K562 (cell line): Measurements from ENCODE around the gene P2RY14. TPM values are rescaled to one million over a fixed set of nuclear protein-coding genes. Genes with fewer than 3 reads are reported as not detected.

Source experiments
- ATAC-seq: fragments of 200-7000 bp; cut with Tn5 transposase; 3 replicates; pipeline ENCODE4 v1.9.1; 2020; ENCODE audit warnings: moderate library complexity
- BruUV-seq: library from RNA; stranded (reverse); fragments of 400-500 nt; replicated peaks from 2 replicates; lab custom pipeline; 2021; lab: Mats Ljungman, UMichigan
- CTCF ChIA-PET: fragments of 300-600 bp; formaldehyde crosslinking; extraction: SDS; loops from one replicate; lab custom pipeline; 2021; ENCODE audit warnings: low intra/inter-chr PET ratio; lab: Yijun Ruan, JAX
- POLR2A ChIA-PET: fragments of 300-600, 350-650 bp; sonication (Branson Sonifier 250); formaldehyde crosslinking; extraction: SDS; loops from one replicate; lab custom pipeline; 2021; ENCODE audit warnings: antibody characterized with exemption, inconsistent platforms; lab: Yijun Ruan, JAX
- DNase-seq, 4 experiments: peaks; one replicate each; pipeline versions ENCODE4 v3.0.0 to v3.0.0-alpha.2; 2011 to 2018; ENCODE audit warnings: low spot score in 3 of 4, mixed read lengths in 3 of 4; ENCODE audit errors: extremely low read depth in 1 of 4
- FAIRE-seq: peaks from 2 replicates; lab custom pipeline; 2011; peaks lifted over from hg19 to GRCh38; lab: Jason Lieb, UNC
- H2AFZ ChIP-seq: 2 replicates; pipeline ENCODE4 v1.6.0; 2011; ENCODE audit warnings: low read depth, low read length, control low read depth, inconsistent platforms
- H3K27ac ChIP-seq: fragments of 200-600 bp; 3 replicates; pipeline ENCODE4 v1.8.0; 2011; ENCODE audit warnings: low read depth, mild to moderate bottlenecking, control low read depth, inconsistent platforms, low read length, moderate library complexity, mixed read lengths; ENCODE audit errors: extremely low read depth
- H3K27me3 ChIP-seq, 2 experiments: fragments of 300-600 bp in 1 of 2; 2 replicates in 1 of 2; 3 replicates in 1 of 2; pipeline versions ENCODE4 v1.6.0 to v1.8.0; 2011; ENCODE audit warnings: inconsistent platforms in 2 of 2, low read length in 2 of 2, mild to moderate bottlenecking in 1 of 2, mixed read lengths in 1 of 2, moderate library complexity in 1 of 2; ENCODE audit not compliant: control insufficient read depth in 2 of 2, insufficient read depth in 2 of 2
- H3K36me3 ChIP-seq: fragments of 300-600 bp; 3 replicates; pipeline ENCODE4 v1.8.0; 2011; ENCODE audit warnings: mild to moderate bottlenecking, low read length, inconsistent platforms; ENCODE audit not compliant: control insufficient read depth, insufficient read depth
- H3K4me1 ChIP-seq, 2 experiments: fragments of 200-600 bp in 1 of 2; replicated peaks in 1 of 2; 2 replicates in 1 of 2; 3 replicates in 1 of 2; pipeline versions ENCODE4 v1.5.1 to v1.8.0; 2011; ENCODE audit warnings: inconsistent platforms in 2 of 2, low read length in 2 of 2, mild to moderate bottlenecking in 1 of 2, mixed read lengths in 1 of 2, moderate library complexity in 1 of 2; ENCODE audit not compliant: control insufficient read depth in 2 of 2, insufficient read depth in 2 of 2
- H3K4me2 ChIP-seq: 2 replicates; pipeline ENCODE4 v1.6.1; 2011; ENCODE audit warnings: low read length, control low read depth, inconsistent platforms, mixed read lengths; ENCODE audit not compliant: insufficient read depth
- H3K4me3 ChIP-seq: fragments of 200-600 bp; sonication (generic), shearing (Covaris generic); 2 replicates; pipeline ENCODE4 v1.5.1; 2016; ENCODE audit warnings: control low read depth, inconsistent platforms
- H3K79me2 ChIP-seq: fragments of 200-600 bp; 3 replicates; pipeline ENCODE4 v1.8.0; 2011; ENCODE audit warnings: low read length, inconsistent platforms; ENCODE audit not compliant: control insufficient read depth, insufficient read depth
- H3K9ac ChIP-seq, 2 experiments: 2 replicates each; pipeline versions ENCODE4 v1.6.0 to v1.6.1; 2011; ENCODE audit warnings: low read depth in 2 of 2, low read length in 2 of 2, control low read depth in 1 of 2, inconsistent platforms in 1 of 2, mild to moderate bottlenecking in 1 of 2, mixed read lengths in 1 of 2; ENCODE audit not compliant: insufficient read depth in 1 of 2
- H3K9me1 ChIP-seq: one replicate; pipeline ENCODE4 v1.6.0; 2011; ENCODE audit warnings: inconsistent platforms, mild to moderate bottlenecking, low read length, moderate library complexity; ENCODE audit not compliant: control insufficient read depth, insufficient read depth
- H3K9me3 ChIP-seq: replicated peaks from 2 replicates; pipeline ENCODE4 v1.5.1; 2011; ENCODE audit warnings: low read depth, low read length, inconsistent platforms; ENCODE audit not compliant: control insufficient read depth, insufficient read depth
- H4K20me1 ChIP-seq: replicated peaks from 2 replicates; pipeline ENCODE4 v1.6.1; 2011; ENCODE audit warnings: low read length, inconsistent platforms, mixed read lengths; ENCODE audit not compliant: control insufficient read depth, insufficient read depth
- CBX5 ChIP-seq: IDR thresholded peaks from 2 replicates; pipeline ENCODE4 v1.6.1; 2014; ENCODE audit warnings: low read depth, borderline replicate concordance
- CC2D1A ChIP-seq: fragments of 450-650 bp; IDR thresholded peaks from 2 replicates; pipeline ENCODE4 v1.6.1; 2017; ENCODE audit warnings: mild to moderate bottlenecking
- EWSR1 ChIP-seq: fragments of 450-650 bp; IDR thresholded peaks from 2 replicates; pipeline ENCODE4 v1.6.1; 2018; ENCODE audit warnings: borderline replicate concordance, mild to moderate bottlenecking, low read depth, moderate library complexity; ENCODE audit not compliant: partially characterized antibody
- FOSL1 ChIP-seq: fragments of 200-800 bp; sonication (Bioruptor generic); conservative IDR thresholded peaks from 2 replicates; pipeline ENCODE4 v1.6.1; 2016; ENCODE audit warnings: missing genetic modification characterization, missing compliant biosample characterization
- HCFC1 ChIP-seq: IDR thresholded peaks from 2 replicates; pipeline ENCODE4 v1.6.1; 2012; ENCODE audit warnings: low read depth, low read length, improper control_type of control experiment
- JUNB ChIP-seq: fragments of 450-650 bp; formaldehyde crosslinking; conservative IDR thresholded peaks from 2 replicates; pipeline ENCODE4 v1.4.0; 2020; ENCODE audit warnings: mild to moderate bottlenecking
- KAT8 ChIP-seq: fragments of 450-650 bp; IDR thresholded peaks from 2 replicates; pipeline ENCODE4 v1.6.1; 2016; ENCODE audit warnings: low read depth, mild to moderate bottlenecking
- KLF16 ChIP-seq: IDR thresholded peaks from 2 replicates; pipeline ENCODE4 v1.6.1; 2016; ENCODE audit warnings: antibody characterized with exemption
- MECOM ChIP-seq: fragments of 250-450 bp; sonication (Bioruptor Pico); IDR thresholded peaks from 2 replicates; pipeline ENCODE4 v1.8.0; 2022; ENCODE audit warnings: inconsistent platforms
- MXD1 ChIP-seq: fragments of 250-450 bp; sonication (Bioruptor Pico); IDR thresholded peaks from 2 replicates; pipeline ENCODE4 v1.8.0; 2021; ENCODE audit warnings: borderline replicate concordance, mild to moderate bottlenecking, moderate library complexity; ENCODE audit not compliant: poor library complexity, severe bottlenecking
- PATZ1 ChIP-seq: fragments of 250-450 bp; sonication (Bioruptor Pico); IDR thresholded peaks from 2 replicates; pipeline ENCODE4 v1.5.0; 2020; ENCODE audit warnings: mild to moderate bottlenecking, borderline replicate concordance
- RBM34 ChIP-seq: fragments of 200-400 bp; formaldehyde crosslinking; IDR thresholded peaks from 2 replicates; pipeline ENCODE4 v1.6.1; 2018; ENCODE audit warnings: low read length, borderline replicate concordance; ENCODE audit not compliant: insufficient read depth
- U2AF1 ChIP-seq: fragments of 200-400 bp; formaldehyde crosslinking; optimal IDR thresholded peaks from 2 replicates; pipeline ENCODE3; 2017; ENCODE audit warnings: mild to moderate bottlenecking, low read depth, low read length, moderate library complexity
- ZNF589 ChIP-seq: fragments of 200-800 bp; sonication (Bioruptor generic); IDR thresholded peaks from 2 replicates; pipeline ENCODE4 v1.6.1; 2016; ENCODE audit warnings: low read depth, missing genetic modification characterization, missing compliant biosample characterization
- WGBS: fragments of 100-300 bp; shearing (Covaris generic); methylation state at CpG from one replicate; pipeline ENCODE4 v1.1.6; 2016; ENCODE audit warnings: low coverage, mixed read lengths; ENCODE audit not compliant: insufficient coverage; ENCODE audit errors: missing lambda C conversion rate; 5-methylcytosine and 5-hydroxymethylcytosine counted together
- in situ Hi-C: fragments of 300-500 bp; cut with MboI; formaldehyde crosslinking; loops from 4 replicates; pipeline ENCODE4 v1.15.0; 2018; ENCODE audit warnings: inconsistent platforms, mixed read lengths
- intact Hi-C: fragments of 100-400 bp; cut with micrococcal nuclease; formaldehyde crosslinking; loops from 2 replicates; pipeline ENCODE4 v1.14.2; 2022
- polyA plus RNA-seq, 8 experiments: library from polyadenylated mRNA; depleted of rRNA in 4 of 8; stranded (reverse) in 5 of 8; unstranded in 3 of 8; fragments of >200 nt; fragmentation: Nextera tagmentation in 2 of 8; fragmentation: Illumina TruSeq in 1 of 8; extraction: Ambion mirVana in 2 of 8; extraction: Trizol in 1 of 8; gene quantifications; 2 replicates each; pipeline versions ENCODE4 v1.2.1 to v1.2.3, GENCODE V29; 2011 to 2014; ENCODE audit warnings: inconsistent platforms in 1 of 8, missing spikeins in 1 of 8
- total RNA-seq, 7 experiments: library from RNA; depleted of rRNA in 6 of 7; stranded (reverse); fragments of >200 nt in 6 of 7; fragmentation: Illumina TruSeq in 2 of 7; extraction: Trizol in 2 of 7; gene quantifications; 2 replicates each; pipeline versions ENCODE4 v1.2.1 to v1.2.3, GENCODE V29; 2011 to 2021; ENCODE audit warnings: low replicate concordance in 1 of 7
- TF ChIP-seq, protein P1 (sequence below), 2 experiments: fragments of 450-650 bp in 1 of 2; IDR thresholded peaks; 2 replicates each; pipeline ENCODE4 v1.6.1; 2011 to 2017; ENCODE audit warnings: low read depth in 2 of 2, antibody characterized with exemption in 1 of 2, borderline replicate concordance in 1 of 2, low read length in 1 of 2, mild to moderate bottlenecking in 1 of 2, mixed read lengths in 1 of 2; ENCODE audit not compliant: control insufficient read depth in 1 of 2
- TF ChIP-seq, protein P2 (sequence below): sonication (generic); formaldehyde crosslinking; IDR thresholded peaks from 2 replicates; pipeline ENCODE4 v1.8.0; 2022; ENCODE audit warnings: mild to moderate bottlenecking, missing genetic modification reagents

P2RY14 gene
- total and polyA plus RNA-seq, 9 of the 15 experiments (the other 6 are each of a cell fraction or from before 2014, with no cell fraction given): not detected

GRCh38 chr3:151267066-151267465, 11.3 kb downstream of the P2RY14 start:
- Histone ChIP-seq H3K9ac (no peak overlapping the region), H3K9me3 (no peaks in the 10 kb centered on the region), H3K27me3 (peaks cover 2 to 10% of the 10 kb centered on the region in 2 experiments; a peak in 3 of 5 replicates), H3K4me2 (no peak overlapping the region), H3K27ac (no peak overlapping the region), H3K79me2 (no peaks in the 10 kb centered on the region), H4K20me1 (no peaks in the 10 kb centered on the region), H3K9me1 (no peaks in the 10 kb centered on the region), H3K4me1 (no peaks in the 10 kb centered on the region), H2AFZ (no peak overlapping the region), H3K4me3 (no peak overlapping the region), H3K36me3 (no peaks in the 10 kb centered on the region)
- ChIA-PET CTCF (no interaction called here), POLR2A (no interaction called here)
- no TSS peak for BruUV-seq
- WGBS: 0% methylated on average over 1 of the region's 1 CpG
- FAIRE-seq: no peak
- DNase-seq: no peak
- intact Hi-C loops (no loop called here), in situ Hi-C loops (no loop called here)
- no peak for ATAC-seq
- no peak for TF ChIP-seq RBM34
- TF ChIP-seq, protein P1, sequence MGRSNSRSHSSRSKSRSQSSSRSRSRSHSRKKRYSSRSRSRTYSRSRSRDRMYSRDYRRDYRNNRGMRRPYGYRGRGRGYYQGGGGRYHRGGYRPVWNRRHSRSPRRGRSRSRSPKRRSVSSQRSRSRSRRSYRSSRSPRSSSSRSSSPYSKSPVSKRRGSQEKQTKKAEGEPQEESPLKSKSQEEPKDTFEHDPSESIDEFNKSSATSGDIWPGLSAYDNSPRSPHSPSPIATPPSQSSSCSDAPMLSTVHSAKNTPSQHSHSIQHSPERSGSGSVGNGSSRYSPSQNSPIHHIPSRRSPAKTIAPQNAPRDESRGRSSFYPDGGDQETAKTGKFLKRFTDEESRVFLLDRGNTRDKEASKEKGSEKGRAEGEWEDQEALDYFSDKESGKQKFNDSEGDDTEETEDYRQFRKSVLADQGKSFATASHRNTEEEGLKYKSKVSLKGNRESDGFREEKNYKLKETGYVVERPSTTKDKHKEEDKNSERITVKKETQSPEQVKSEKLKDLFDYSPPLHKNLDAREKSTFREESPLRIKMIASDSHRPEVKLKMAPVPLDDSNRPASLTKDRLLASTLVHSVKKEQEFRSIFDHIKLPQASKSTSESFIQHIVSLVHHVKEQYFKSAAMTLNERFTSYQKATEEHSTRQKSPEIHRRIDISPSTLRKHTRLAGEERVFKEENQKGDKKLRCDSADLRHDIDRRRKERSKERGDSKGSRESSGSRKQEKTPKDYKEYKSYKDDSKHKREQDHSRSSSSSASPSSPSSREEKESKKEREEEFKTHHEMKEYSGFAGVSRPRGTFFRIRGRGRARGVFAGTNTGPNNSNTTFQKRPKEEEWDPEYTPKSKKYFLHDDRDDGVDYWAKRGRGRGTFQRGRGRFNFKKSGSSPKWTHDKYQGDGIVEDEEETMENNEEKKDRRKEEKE (IDR thresholded peaks at IDR 0.05; ENCODE audit: borderline replicate concordance in 1 of 2, control insufficient read depth in 1 of 2, low read depth in 2 of 2, low read length in 1 of 2): no peak
- TF ChIP-seq CC2D1A: no peak
- no peak for TF ChIP-seq HCFC1
- no peak for TF ChIP-seq PATZ1 (CRISPR knock-in tag)
- no peak for TF ChIP-seq KLF16
- no peak for TF ChIP-seq KAT8
- TF ChIP-seq MXD1 (CRISPR knock-in tag): no peak
- TF ChIP-seq CBX5: no peak
- TF ChIP-seq ZNF589 (CRISPR knock-in tag): no peak
- TF ChIP-seq, protein P2, sequence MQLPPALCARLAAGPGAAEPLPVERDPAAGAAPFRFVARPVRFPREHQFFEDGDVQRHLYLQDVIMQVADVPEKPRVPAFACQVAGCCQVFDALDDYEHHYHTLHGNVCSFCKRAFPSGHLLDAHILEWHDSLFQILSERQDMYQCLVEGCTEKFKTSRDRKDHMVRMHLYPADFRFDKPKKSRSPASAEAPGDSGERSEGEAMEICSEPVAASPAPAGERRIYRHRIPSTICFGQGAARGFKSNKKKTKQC (CRISPR knock-in tag): no peak
- no peak for TF ChIP-seq U2AF1
- no peak for TF ChIP-seq EWSR1
- no peak for TF ChIP-seq FOSL1 (tag)
- TF ChIP-seq MECOM (CRISPR knock-in tag): no peak
- TF ChIP-seq JUNB (CRISPR knock-in tag): no peak
